HG03571 (cell line): ENCODE measurements around the gene KIAA1217.

Source experiments
- ATAC-seq: cut with Tn5 transposase; IDR thresholded peaks from one replicate; pipeline ENCODE4 v1.9.1; 2021; ENCODE audit not compliant: unreplicated experiment

The KIAA1217 gene

GRCh38 chr10:24488631-24489030 lies 279.7 kb downstream of the KIAA1217 start:
- ATAC-seq = no peak

GRCh38 chr10:24493165-24493564 lies 284.2 kb downstream of the KIAA1217 start:
- no peak for ATAC-seq

GRCh38 chr10:24494236-24494635 lies 285.3 kb downstream of the KIAA1217 start:
- ATAC-seq = no peak

GRCh38 chr10:24494777-24495176 lies 285.8 kb downstream of the KIAA1217 start:
- no peak for ATAC-seq

GRCh38 chr10:24495666-24496460 lies 286.9 kb downstream of the KIAA1217 start:
- ATAC-seq = no peak

GRCh38 chr10:24496906-24497305 lies 288.0 kb downstream of the KIAA1217 start:
- no peak for ATAC-seq

GRCh38 chr10:24501056-24501711 lies 292.2 kb downstream of the KIAA1217 start:
- no peak for ATAC-seq

GRCh38 chr10:24502006-24502405 lies 293.1 kb downstream of the KIAA1217 start:
- ATAC-seq = no peak

- no peak for ATAC-seq
These were observed 294.0 kb downstream of the KIAA1217 start for GRCh38 chr10:24502801-24503460.

GRCh38 chr10:24503461-24504320 lies 294.8 kb downstream of the KIAA1217 start:
- ATAC-seq = no peak

GRCh38 chr10:24505759-24506158 lies 296.8 kb downstream of the KIAA1217 start:
- ATAC-seq = no peak

- ATAC-seq = no peak
These were observed 304.2 kb downstream of the KIAA1217 start for GRCh38 chr10:24513155-24513554.

GRCh38 chr10:24515481-24515880 lies 306.5 kb downstream of the KIAA1217 start:
- no peak for ATAC-seq

GRCh38 chr10:24518411-24518810 lies 309.5 kb downstream of the KIAA1217 start:
- ATAC-seq = no peak

GRCh38 chr10:24518981-24519597 lies 310.2 kb downstream of the KIAA1217 start:
- no peak for ATAC-seq

- ATAC-seq = no peak
These were observed 311.0 kb downstream of the KIAA1217 start for GRCh38 chr10:24519950-24520349.

GRCh38 chr10:24524314-24524713 lies 315.4 kb downstream of the KIAA1217 start:
- no peak for ATAC-seq

- no peak for ATAC-seq
These were observed 317.2 kb downstream of the KIAA1217 start for GRCh38 chr10:24526085-24526649.

GRCh38 chr10:24528946-24529345 lies 320.0 kb downstream of the KIAA1217 start:
- no peak for ATAC-seq

- ATAC-seq = no peak
These were observed 322.5 kb downstream of the KIAA1217 start for GRCh38 chr10:24531439-24531838.
